GM19397 (cell line): Measurements from ENCODE around the gene VCP.

Experiments used
- ATAC-seq: cut with Tn5 transposase; IDR thresholded peaks from one replicate; pipeline ENCODE4 v1.9.1; 2021; ENCODE audit warnings: mild to moderate bottlenecking, moderate library complexity; ENCODE audit not compliant: unreplicated experiment

The VCP gene

DNA sequence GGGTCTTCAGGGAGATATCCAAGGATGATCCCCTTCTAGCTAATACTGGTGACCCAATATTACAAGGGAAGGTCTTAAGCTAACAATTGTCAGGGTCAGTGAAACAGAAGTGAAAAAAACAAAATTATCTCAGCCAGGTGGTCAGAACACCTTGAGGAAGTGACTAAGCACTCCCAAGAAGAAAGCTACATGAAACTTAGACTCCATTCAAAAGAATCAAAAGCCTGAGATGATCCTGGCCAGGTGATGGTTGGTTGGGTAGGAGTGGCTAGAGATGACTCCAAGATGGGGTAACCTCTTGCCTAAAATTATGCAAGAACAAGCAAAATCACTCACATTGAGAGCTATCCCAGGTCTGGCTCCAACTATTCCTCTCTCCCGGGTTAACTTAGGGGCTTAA, 5.4 kb downstream of the VCP start:
- no peak for ATAC-seq

GRCh38 chr9:35060548-35061207, 11.7 kb downstream of the VCP start:
- ATAC-seq: no peak

DNA sequence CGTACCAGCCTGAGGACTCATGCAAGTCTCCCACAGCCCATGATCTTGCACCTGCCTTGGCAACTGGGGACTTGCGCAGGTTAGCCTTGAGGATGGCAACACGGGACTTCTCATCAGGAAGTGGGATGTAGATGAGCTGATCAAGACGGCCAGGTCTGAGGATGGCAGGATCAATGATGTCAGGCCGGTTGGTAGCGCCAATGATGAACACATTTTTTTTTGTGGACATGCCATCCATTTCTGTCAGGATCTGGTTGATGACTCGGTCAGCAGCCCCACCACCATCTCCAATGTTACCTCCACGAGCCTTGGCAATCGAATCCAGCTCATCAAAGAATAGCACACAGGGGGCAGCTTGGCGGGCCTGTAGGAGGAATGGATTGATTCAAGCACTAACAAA, 13.0 kb downstream of the VCP start:
- ATAC-seq: no peak

GRCh38 chr9:35057271-35057620, 15.2 kb downstream of the VCP start:
- no peak for ATAC-seq

- no peak for ATAC-seq
Observed at GRCh38 chr9:35056571-35057270, 15.7 kb downstream of the VCP start.

- no peak for ATAC-seq
Observed at GRCh38 chr9:35054871-35055644, 17.4 kb downstream of the VCP start.

DNA sequence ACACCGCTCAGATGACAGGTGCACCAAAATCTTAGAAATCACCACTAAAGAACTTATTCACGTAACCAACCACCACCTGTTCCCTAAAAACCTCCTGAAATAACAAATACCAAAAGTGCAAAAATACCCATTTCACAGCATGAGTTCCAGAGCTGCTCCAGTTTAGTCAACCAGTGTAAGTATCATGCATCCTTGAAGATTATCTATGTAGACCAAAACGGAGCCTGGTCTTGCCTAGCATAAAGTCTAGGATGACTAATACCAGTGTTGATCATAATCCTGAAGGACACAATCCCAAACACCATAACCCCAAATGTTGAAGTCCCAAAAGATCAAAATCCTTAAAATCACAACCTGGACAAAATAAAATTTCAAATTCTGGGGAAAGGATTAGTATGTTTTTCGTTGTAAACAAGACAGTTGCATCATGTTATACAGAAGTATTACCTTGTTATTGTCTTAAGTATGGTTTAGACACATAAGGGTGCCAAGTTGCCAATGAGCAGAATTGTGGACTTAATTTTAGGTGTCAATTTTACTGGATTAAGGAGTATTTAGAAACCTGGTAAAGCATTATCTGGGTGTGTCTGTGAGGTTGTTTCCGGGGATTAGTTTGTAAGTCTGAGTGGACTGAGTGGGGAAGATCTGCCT, 18.1 kb downstream of the VCP start:
- no peak for ATAC-seq

- no peak for ATAC-seq
Observed at GRCh38 chr9:35051069-35051967, 21.1 kb downstream of the VCP start.

- ATAC-seq: no peak
Observed at GRCh38 chr9:35048511-35048910, 23.9 kb downstream of the VCP start.

- ATAC-seq: no peak
Observed at GRCh38 chr9:35044071-35044470, 28.4 kb downstream of the VCP start.

GRCh38 chr9:35042891-35043545, 29.4 kb downstream of the VCP start:
- no peak for ATAC-seq

GRCh38 chr9:35042081-35042604, 30.3 kb downstream of the VCP start:
- ATAC-seq: no peak

DNA sequence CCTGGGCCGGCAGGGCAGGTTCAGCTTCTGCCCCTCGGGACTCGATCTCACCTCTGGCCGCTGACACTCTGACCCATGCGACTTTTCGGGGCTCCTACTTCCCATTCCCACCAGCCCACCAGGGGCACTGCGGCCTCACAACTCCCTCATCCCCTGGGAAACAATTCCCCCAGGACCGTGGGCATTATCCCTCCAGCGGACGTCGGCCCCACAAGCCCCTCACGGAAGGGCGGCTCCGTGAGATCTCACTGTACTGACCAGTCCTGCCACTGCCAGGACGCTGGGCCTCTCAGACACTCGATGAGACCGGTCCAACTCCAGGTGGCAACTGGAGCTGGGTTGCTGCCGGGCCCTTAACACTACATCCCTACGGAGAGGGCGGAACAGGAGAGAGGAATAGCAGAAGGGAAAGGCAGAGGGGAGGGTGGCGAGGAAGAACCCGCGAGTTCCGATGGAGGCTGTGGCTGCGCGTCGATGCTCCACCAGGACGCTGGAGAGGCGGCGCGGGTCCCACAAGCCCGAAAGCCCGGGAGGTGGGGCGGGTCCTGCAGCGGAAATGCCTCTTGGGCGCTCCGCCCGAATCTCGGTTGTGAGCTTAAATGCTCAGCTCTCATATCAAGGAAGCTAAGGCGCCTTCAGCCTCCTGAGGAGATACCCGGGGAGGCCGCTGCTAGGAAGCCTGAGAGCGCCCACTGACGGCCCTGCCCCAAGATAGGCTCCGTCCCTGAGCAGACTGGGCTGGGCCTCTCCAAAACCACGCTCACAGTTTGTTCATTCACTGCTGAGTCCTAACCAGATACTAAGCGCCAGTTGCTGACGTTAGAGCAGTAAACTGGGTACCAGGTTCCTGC, 36.3 kb downstream of the VCP start:
- no peak for ATAC-seq

DNA sequence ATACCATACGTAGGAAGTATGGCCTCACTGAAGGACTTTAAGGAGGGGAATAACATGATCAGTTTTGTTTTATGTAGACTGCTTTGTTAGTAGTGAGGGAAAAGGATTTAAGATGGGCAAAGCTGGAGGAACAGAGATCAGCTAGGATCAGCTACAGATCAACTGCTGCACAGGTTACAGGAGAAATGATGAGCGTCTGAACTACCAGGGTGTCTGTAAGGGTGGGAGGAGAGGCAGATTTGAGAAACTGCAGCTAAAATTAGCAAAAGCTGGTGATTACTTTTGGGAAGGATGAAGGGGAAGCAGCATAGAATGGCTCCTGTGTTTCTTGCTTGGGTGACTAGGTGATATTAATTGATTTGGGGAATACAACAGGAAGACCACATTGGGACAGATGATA, 39.3 kb downstream of the VCP start:
- no peak for ATAC-seq

GRCh38 chr9:35029852-35030251, 42.6 kb downstream of the VCP start:
- ATAC-seq: no peak

DNA sequence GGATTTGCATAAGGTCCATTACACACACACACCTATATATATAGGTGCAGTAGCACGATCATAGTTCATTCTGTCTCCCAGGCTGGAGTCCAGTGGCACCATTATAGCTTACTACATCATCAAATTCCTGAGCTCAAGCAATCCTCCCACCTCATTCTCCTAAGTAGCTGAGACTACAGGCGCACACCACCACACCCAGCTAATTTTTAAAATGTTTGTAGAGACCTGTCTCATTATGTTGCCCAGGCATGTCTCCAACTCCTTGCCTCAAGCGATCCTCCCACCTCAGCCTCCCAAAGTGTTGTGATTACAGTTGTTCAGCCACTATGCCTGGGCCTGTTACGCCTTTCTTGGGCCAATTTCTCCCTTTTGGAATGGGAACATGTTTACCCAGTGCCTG, 43.2 kb downstream of the VCP start:
- ATAC-seq: no peak

GRCh38 chr9:35028341-35028740, 44.1 kb downstream of the VCP start:
- ATAC-seq: no peak

- ATAC-seq: no peak
Observed at GRCh38 chr9:35027860-35028259, 44.6 kb downstream of the VCP start.

DNA sequence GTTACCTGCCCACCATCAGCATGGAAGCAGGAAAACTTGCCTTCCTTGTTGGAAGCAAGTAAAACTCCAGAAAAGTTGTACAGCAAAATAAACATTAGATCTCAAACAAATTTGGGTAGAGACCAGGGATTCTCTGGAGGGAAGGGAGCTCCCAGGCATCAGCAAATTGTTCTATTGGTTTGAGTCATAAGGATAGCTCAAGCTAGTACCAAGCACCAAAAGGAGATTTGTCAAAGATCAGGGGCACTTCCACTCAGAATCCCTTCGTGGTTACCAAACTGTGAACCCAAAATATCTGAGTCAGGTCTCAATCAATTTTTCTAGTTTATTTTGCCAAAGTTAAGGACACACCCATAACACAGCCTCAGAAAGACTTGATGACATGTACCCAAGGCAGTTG, 45.1 kb downstream of the VCP start:
- ATAC-seq: no peak
